Measurements from ENCODE around the gene ZNF771. TPM values are rescaled to one million over a fixed set of nuclear protein-coding genes. Genes with fewer than 3 reads are reported as not detected.

ZNF771 gene
- total RNA-seq, 1 experiment from 2014 or later = 11.3 TPM

DNA sequence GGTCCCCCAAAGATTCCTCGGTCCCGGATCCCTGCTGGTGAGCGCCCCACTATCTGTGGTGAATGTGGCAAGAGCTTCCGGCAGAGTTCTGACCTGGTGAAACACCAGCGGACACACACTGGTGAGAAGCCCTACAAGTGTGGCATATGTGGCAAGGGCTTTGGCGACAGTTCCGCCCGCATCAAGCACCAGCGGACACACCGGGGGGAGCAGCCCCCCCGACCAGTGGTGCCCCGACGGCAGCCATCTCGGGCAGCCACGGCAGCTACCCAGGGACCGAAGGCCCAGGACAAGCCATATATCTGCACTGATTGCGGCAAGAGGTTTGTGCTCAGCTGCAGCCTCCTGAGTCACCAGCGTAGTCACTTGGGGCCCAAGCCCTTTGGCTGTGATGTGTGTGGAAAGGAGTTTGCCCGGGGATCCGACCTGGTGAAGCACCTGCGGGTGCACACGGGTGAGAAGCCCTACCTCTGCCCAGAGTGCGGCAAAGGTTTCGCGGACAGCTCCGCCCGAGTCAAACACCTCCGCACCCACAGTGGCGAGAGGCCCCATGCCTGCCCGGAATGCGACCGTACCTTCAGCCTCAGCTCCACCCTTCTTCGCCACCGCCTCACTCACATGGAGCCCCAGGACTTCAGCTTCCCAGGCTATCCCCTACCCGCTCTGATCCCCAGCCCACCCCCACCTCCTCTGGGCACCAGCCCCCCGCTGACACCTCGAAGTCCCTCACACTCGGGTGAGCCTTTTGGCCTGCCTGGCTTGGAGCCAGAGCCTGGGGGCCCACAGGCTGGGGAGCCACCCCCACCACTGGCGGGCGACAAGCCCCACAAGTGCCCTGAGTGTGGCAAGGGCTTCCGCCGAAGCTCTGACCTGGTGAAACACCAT, 9.4 kb upstream of the ZNF771 start:
- Mint-ChIP-seq H3K27me3 (ENCODE audit: unreplicated experiment) (no peaks in the 10 kb centered on the region), H3K36me3 (ENCODE audit: insufficient read depth, unreplicated experiment) (peaks cover 61% of the 10 kb centered on the region), H3K4me3 (ENCODE audit: low read depth, unreplicated experiment) (no peak overlapping the region), H3K27ac (ENCODE audit: unreplicated experiment) (no peak overlapping the region), H3K4me1 (ENCODE audit: low read depth, unreplicated experiment) (peaks cover 40% of the 10 kb centered on the region), H3K9me3 (ENCODE audit: low read depth, unreplicated experiment) (no peaks in the 10 kb centered on the region)
- no peak for DNase-seq
- CTCF ChIA-PET = interaction anchor here (0.6 to 1.3 kb wide), 2 partner anchors 11 to 339 kb away, joined by 4 to 5 read pairs; no protein-coding TSS in a partner anchor
- TF ChIP-seq, protein P1, sequence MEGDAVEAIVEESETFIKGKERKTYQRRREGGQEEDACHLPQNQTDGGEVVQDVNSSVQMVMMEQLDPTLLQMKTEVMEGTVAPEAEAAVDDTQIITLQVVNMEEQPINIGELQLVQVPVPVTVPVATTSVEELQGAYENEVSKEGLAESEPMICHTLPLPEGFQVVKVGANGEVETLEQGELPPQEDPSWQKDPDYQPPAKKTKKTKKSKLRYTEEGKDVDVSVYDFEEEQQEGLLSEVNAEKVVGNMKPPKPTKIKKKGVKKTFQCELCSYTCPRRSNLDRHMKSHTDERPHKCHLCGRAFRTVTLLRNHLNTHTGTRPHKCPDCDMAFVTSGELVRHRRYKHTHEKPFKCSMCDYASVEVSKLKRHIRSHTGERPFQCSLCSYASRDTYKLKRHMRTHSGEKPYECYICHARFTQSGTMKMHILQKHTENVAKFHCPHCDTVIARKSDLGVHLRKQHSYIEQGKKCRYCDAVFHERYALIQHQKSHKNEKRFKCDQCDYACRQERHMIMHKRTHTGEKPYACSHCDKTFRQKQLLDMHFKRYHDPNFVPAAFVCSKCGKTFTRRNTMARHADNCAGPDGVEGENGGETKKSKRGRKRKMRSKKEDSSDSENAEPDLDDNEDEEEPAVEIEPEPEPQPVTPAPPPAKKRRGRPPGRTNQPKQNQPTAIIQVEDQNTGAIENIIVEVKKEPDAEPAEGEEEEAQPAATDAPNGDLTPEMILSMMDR (IDR thresholded peaks at IDR 0.05; ENCODE audit: unreplicated experiment) = no peak
- intact Hi-C loops (cut with micrococcal nuclease; ENCODE audit: unreplicated experiment) = no loop called here
- no TSS peak for BruUV-seq (replicated peaks)

DNA sequence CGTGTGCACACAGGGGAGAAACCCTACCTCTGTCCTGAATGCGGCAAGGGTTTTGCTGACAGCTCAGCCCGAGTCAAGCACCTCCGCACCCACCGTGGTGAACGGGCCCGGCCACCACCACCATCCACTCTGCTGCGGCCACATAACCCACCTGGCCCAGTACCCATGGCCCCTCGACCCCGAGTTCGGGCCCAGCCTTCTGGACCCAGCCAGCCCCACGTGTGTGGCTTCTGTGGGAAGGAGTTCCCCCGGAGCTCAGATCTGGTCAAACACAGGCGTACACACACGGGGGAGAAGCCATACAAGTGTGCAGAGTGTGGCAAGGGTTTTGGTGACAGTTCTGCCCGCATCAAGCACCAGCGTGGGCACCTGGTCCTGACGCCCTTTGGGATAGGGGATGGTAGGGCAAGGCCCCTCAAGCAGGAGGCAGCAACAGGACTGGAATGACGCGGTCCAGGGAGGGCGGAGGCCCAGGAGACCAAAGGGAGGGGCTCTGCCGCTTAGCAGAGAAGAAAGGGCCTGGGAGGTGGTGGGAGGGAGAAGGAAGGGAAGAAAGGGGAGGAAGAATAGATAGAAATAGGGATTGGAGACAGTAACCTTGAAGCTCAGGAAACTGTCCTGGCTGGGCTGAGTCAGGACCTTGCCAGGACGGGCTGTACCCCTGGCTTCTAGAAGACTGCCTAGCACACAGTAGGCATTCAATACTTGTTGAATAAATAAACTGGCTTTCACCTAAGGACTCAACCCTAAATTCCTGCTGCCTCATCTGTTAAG, 8.6 kb upstream of the ZNF771 start:
- TF ChIP-seq, protein P1 (IDR thresholded peaks at IDR 0.05; ENCODE audit: unreplicated experiment) = no peak
- no peaks in the 10 kb centered on the region for H3K9me3 Mint-ChIP-seq (ENCODE audit: low read depth, unreplicated experiment)
- H3K4me3 Mint-ChIP-seq (ENCODE audit: low read depth, unreplicated experiment) = peak overlapping the region; percentile 18
- peaks cover 61% of the 10 kb centered on the region for H3K36me3 Mint-ChIP-seq (ENCODE audit: insufficient read depth, unreplicated experiment)
- no peak for DNase-seq
- H3K27me3 Mint-ChIP-seq (ENCODE audit: unreplicated experiment) = no peaks in the 10 kb centered on the region
- no TSS peak for BruUV-seq (replicated peaks)
- intact Hi-C loops (cut with micrococcal nuclease; ENCODE audit: unreplicated experiment) = no loop called here
- CTCF ChIA-PET = interaction anchor here (1.1 to 1.3 kb wide), 2 partner anchors 11 to 12 kb away, joined by 4 read pairs; no protein-coding TSS in a partner anchor
- no peak overlapping the region for H3K27ac Mint-ChIP-seq (ENCODE audit: unreplicated experiment)
- H3K4me1 Mint-ChIP-seq (ENCODE audit: low read depth, unreplicated experiment) = peaks cover 37% of the 10 kb centered on the region

DNA sequence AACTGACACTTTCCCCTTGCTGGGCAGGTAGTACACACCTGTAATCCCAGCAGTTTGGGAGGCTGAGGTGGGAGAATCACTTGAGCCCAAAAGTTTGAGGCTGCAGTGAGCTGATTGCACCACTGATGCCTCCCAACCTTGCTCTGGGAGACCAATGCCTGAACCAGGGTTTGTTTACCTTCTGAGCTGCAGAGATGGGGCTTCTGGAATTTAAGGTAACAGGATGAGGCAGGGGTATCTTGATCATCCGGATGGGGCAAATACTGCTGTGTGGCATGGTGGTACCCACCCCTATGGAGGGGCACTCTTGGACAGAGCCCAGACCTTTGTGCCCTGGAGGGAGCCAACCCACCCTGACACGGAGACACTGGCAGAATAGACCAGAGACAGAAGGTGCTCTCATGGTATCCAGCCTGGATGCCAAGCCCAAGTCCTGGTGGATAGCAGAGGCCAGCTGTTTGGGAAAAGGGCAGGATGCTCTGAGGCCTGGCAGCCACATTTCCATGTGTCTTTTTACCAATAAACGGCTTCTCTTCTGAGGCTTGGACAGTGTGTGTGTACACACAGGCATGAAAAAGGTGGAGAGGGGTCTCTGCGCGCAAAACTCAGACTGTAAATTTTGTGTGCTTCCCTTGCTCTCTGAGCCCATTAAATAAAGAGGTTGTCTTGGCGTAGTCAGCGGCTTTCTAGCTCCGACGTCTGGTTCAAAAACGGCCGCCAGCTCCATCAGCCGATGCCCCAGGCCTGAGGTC, 7.8 kb upstream of the ZNF771 start:
- CTCF ChIA-PET = interaction anchor here (0.9 to 1.1 kb wide), 2 partner anchors 12 to 173 kb away, joined by 3 to 4 read pairs; no protein-coding TSS in a partner anchor
- Mint-ChIP-seq H3K36me3 (ENCODE audit: insufficient read depth, unreplicated experiment) (peaks cover 57% of the 10 kb centered on the region), H3K27ac (ENCODE audit: unreplicated experiment) (peak overlapping the region; percentile 91), H3K27me3 (ENCODE audit: unreplicated experiment) (no peaks in the 10 kb centered on the region), H3K4me1 (ENCODE audit: low read depth, unreplicated experiment) (peaks cover 29% of the 10 kb centered on the region), H3K4me3 (ENCODE audit: low read depth, unreplicated experiment) (peak overlapping the region; percentile 77), H3K9me3 (ENCODE audit: low read depth, unreplicated experiment) (no peaks in the 10 kb centered on the region)
- intact Hi-C loops (cut with micrococcal nuclease; ENCODE audit: unreplicated experiment) = no loop called here
- TF ChIP-seq, protein P1 (IDR thresholded peaks at IDR 0.05; ENCODE audit: unreplicated experiment) = no peak
- BruUV-seq (replicated peaks) = no TSS peak
- no peak for DNase-seq

DNA sequence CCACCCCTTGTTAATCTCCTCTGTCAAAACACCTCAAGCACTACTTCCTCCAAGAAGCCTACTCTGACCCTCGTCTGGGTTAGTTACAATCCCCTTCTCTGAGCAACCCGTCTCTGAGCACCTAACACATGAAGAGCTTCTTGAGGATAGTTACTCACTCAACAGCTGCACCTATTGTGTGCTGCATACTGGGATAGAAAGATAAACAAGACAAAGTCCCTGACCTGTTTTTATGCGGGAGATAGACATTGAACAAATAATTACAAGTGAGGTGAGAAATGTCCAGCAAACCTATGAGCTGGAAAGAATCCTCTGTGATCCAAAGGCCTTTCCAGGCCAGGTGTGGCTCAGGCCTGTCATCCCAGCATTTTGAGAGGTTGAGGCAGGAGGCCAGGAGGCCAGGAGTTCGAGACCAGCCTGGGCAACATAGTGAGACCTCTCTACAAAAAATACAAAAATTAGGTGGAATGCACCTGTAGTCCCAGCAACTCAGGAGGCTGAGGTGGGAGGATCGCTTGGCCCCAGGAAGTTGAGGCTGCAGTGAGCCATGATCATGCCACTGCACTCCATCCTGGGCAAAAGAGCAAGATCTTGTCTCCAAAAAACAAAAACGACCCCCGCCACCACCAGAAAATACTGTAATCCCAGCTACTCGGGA, 5.5 kb upstream of the ZNF771 start:
- Mint-ChIP-seq H3K27ac (ENCODE audit: unreplicated experiment) (peak overlapping the region; percentile 91), H3K9me3 (ENCODE audit: low read depth, unreplicated experiment) (no peaks in the 10 kb centered on the region), H3K36me3 (ENCODE audit: insufficient read depth, unreplicated experiment) (peaks cover 38% of the 10 kb centered on the region), H3K27me3 (ENCODE audit: unreplicated experiment) (no peaks in the 10 kb centered on the region), H3K4me1 (ENCODE audit: low read depth, unreplicated experiment) (peaks cover 14% of the 10 kb centered on the region), H3K4me3 (ENCODE audit: low read depth, unreplicated experiment) (peak overlapping the region; percentile 77)
- intact Hi-C loops (cut with micrococcal nuclease; ENCODE audit: unreplicated experiment) = no loop called here
- TF ChIP-seq, protein P1 (IDR thresholded peaks at IDR 0.05; ENCODE audit: unreplicated experiment) = no peak
- CTCF ChIA-PET = no interaction called here
- BruUV-seq (replicated peaks) = no TSS peak
- DNase-seq = no peak

All from Calu3 (cell line).